ENCODE measurements around the gene GRAMD2B.

GRAMD2B gene

GRCh38 chr5:126519637-126520592, 96.7 kb downstream of the GRAMD2B start:
- H3K4me2 ChIP-seq (ENCODE audit: low read length): no peak overlapping the region
- H2AFZ ChIP-seq (ENCODE audit: low read length): no peak overlapping the region
- H3F3A ChIP-seq (ENCODE audit: insufficient read depth, low read length): no peaks in the 10 kb centered on the region

GRCh38 chr5:126520593-126520953, 97.4 kb downstream of the GRAMD2B start:
- H3K4me1 ChIP-seq (ENCODE audit: insufficient read depth, low read length, severe bottlenecking): no peaks in the 10 kb centered on the region
- no peaks in the 10 kb centered on the region for H3K79me2 ChIP-seq (ENCODE audit: insufficient read depth, low read length)
- no peak overlapping the region for H3K27ac ChIP-seq (ENCODE audit: low read depth, low read length, poor library complexity, severe bottlenecking)
- no peaks in the 10 kb centered on the region for H3K9me2 ChIP-seq (ENCODE audit: low read depth, low read length)
- H3K9me3 ChIP-seq (ENCODE audit: low read length): no peaks in the 10 kb centered on the region
- no peaks in the 10 kb centered on the region for H3F3A ChIP-seq (ENCODE audit: insufficient read depth, low read length)
- no peak overlapping the region for H3K9ac ChIP-seq (ENCODE audit: low read length)
- H2AFZ ChIP-seq (ENCODE audit: low read length): no peak overlapping the region
- H3K4me3 ChIP-seq (ENCODE audit: low read depth, low read length, poor library complexity, severe bottlenecking): no peak overlapping the region
- H3K27me3 ChIP-seq (ENCODE audit: insufficient read depth, low read length): no peaks in the 10 kb centered on the region
- no peaks in the 10 kb centered on the region for H3K36me3 ChIP-seq (ENCODE audit: insufficient read depth, low read length)
- TF ChIP-seq EZH2 (IDR thresholded peaks at IDR 0.05; ENCODE audit: borderline replicate concordance, low read length): no peak
- TF ChIP-seq, protein P1, sequence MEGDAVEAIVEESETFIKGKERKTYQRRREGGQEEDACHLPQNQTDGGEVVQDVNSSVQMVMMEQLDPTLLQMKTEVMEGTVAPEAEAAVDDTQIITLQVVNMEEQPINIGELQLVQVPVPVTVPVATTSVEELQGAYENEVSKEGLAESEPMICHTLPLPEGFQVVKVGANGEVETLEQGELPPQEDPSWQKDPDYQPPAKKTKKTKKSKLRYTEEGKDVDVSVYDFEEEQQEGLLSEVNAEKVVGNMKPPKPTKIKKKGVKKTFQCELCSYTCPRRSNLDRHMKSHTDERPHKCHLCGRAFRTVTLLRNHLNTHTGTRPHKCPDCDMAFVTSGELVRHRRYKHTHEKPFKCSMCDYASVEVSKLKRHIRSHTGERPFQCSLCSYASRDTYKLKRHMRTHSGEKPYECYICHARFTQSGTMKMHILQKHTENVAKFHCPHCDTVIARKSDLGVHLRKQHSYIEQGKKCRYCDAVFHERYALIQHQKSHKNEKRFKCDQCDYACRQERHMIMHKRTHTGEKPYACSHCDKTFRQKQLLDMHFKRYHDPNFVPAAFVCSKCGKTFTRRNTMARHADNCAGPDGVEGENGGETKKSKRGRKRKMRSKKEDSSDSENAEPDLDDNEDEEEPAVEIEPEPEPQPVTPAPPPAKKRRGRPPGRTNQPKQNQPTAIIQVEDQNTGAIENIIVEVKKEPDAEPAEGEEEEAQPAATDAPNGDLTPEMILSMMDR (IDR thresholded peaks at IDR 0.05; ENCODE audit: low read length): no peak
- H3K4me2 ChIP-seq (ENCODE audit: low read length): no peak overlapping the region
- H4K20me1 ChIP-seq (ENCODE audit: insufficient read depth, low read length): no peaks in the 10 kb centered on the region

More at GRCh38 chr5:126519637-126520592, 96.7 kb downstream of the GRAMD2B start:
- TF ChIP-seq, protein P1 (IDR thresholded peaks at IDR 0.05; ENCODE audit: low read length): no peak
- no peak for TF ChIP-seq EZH2 (IDR thresholded peaks at IDR 0.05; ENCODE audit: borderline replicate concordance, low read length)
- Histone ChIP-seq H3K4me3 (ENCODE audit: low read depth, low read length, poor library complexity, severe bottlenecking) (no peak overlapping the region), H4K20me1 (ENCODE audit: insufficient read depth, low read length) (no peaks in the 10 kb centered on the region), H3K79me2 (ENCODE audit: insufficient read depth, low read length) (no peaks in the 10 kb centered on the region), H3K27me3 (ENCODE audit: insufficient read depth, low read length) (no peaks in the 10 kb centered on the region), H3K27ac (ENCODE audit: low read depth, low read length, poor library complexity, severe bottlenecking) (no peak overlapping the region), H3K9me2 (ENCODE audit: low read depth, low read length) (no peaks in the 10 kb centered on the region), H3K36me3 (ENCODE audit: insufficient read depth, low read length) (no peaks in the 10 kb centered on the region), H3K9me3 (ENCODE audit: low read length) (no peaks in the 10 kb centered on the region), H3K9ac (ENCODE audit: low read length) (no peak overlapping the region), H3K4me1 (ENCODE audit: insufficient read depth, low read length, severe bottlenecking) (no peaks in the 10 kb centered on the region)

GRCh38 chr5:126521130-126521529, 97.9 kb downstream of the GRAMD2B start:
- no peaks in the 10 kb centered on the region for H3K27me3 ChIP-seq (ENCODE audit: insufficient read depth, low read length)
- no peaks in the 10 kb centered on the region for H4K20me1 ChIP-seq (ENCODE audit: insufficient read depth, low read length)
- H3K4me1 ChIP-seq (ENCODE audit: insufficient read depth, low read length, severe bottlenecking): no peaks in the 10 kb centered on the region
- no peaks in the 10 kb centered on the region for H3K9me3 ChIP-seq (ENCODE audit: low read length)
- H3K9me2 ChIP-seq (ENCODE audit: low read depth, low read length): no peaks in the 10 kb centered on the region
- no peaks in the 10 kb centered on the region for H3K79me2 ChIP-seq (ENCODE audit: insufficient read depth, low read length)
- no peak overlapping the region for H3K4me3 ChIP-seq (ENCODE audit: low read depth, low read length, poor library complexity, severe bottlenecking)
- no peak overlapping the region for H2AFZ ChIP-seq (ENCODE audit: low read length)
- no peak overlapping the region for H3K4me2 ChIP-seq (ENCODE audit: low read length)
- H3F3A ChIP-seq (ENCODE audit: insufficient read depth, low read length): no peaks in the 10 kb centered on the region
- TF ChIP-seq, protein P1 (IDR thresholded peaks at IDR 0.05; ENCODE audit: low read length): no peak
- no peak for TF ChIP-seq EZH2 (IDR thresholded peaks at IDR 0.05; ENCODE audit: borderline replicate concordance, low read length)
- no peak overlapping the region for H3K27ac ChIP-seq (ENCODE audit: low read depth, low read length, poor library complexity, severe bottlenecking)
- no peaks in the 10 kb centered on the region for H3K36me3 ChIP-seq (ENCODE audit: insufficient read depth, low read length)
- H3K9ac ChIP-seq (ENCODE audit: low read length): no peak overlapping the region
